Smooth muscle cell (in vitro differentiated cells): ENCODE measurements around the gene APBA2. TPM values are rescaled to one million over a fixed set of nuclear protein-coding genes. Genes with fewer than 3 reads are reported as not detected.

Experiments used
- DNase-seq: peaks from one replicate; lab custom pipeline; 2025; ENCODE audit not compliant: unreplicated experiment; lab: John Stamatoyannopoulos, UW
- H2AFZ ChIP-seq: fragments of 200-600 bp; sonication (generic); 2 replicates; pipeline ENCODE4 v1.6.0; 2016; ENCODE audit warnings: antibody characterized with exemption, low read depth, mild to moderate bottlenecking
- H3F3A ChIP-seq: fragments of 200-600 bp; sonication (generic); 2 replicates; pipeline ENCODE4 v1.6.0; 2017; ENCODE audit warnings: antibody characterized with exemption, low read depth
- H3K27ac ChIP-seq: fragments of 200-600 bp; sonication (generic); 2 replicates; pipeline ENCODE4 v1.5.1; 2016; ENCODE audit warnings: low read depth, mild to moderate bottlenecking
- H3K27me3 ChIP-seq: fragments of 200-600 bp; sonication (generic); 2 replicates; pipeline ENCODE4 v1.6.1; 2016; ENCODE audit warnings: low read depth, mild to moderate bottlenecking
- H3K36me3 ChIP-seq: fragments of 200-600 bp; sonication (generic); 2 replicates; pipeline ENCODE4 v1.5.1; 2016; ENCODE audit warnings: low read depth
- H3K4me1 ChIP-seq: fragments of 200-600 bp; sonication (generic); 2 replicates; pipeline ENCODE4 v1.5.1; 2016; ENCODE audit warnings: low read depth
- H3K4me2 ChIP-seq: fragments of 200-600 bp; sonication (generic); 2 replicates; pipeline ENCODE4 v1.6.0; 2016; ENCODE audit warnings: mild to moderate bottlenecking
- H3K4me3 ChIP-seq: fragments of 200-600 bp; sonication (generic); 2 replicates; pipeline ENCODE4 v1.5.1; 2016; ENCODE audit warnings: mild to moderate bottlenecking
- H3K79me2 ChIP-seq: fragments of 200-600 bp; sonication (generic); 2 replicates; pipeline ENCODE4 v1.6.0; 2016; ENCODE audit warnings: low read depth, mild to moderate bottlenecking
- H3K9ac ChIP-seq: fragments of 200-600 bp; sonication (generic); 2 replicates; pipeline ENCODE4 v1.6.0; 2016; ENCODE audit warnings: low read depth
- H3K9me3 ChIP-seq: fragments of 200-600 bp; sonication (generic); replicated peaks from 2 replicates; pipeline ENCODE4 v1.5.1; 2016; ENCODE audit warnings: low read depth
- H4K20me1 ChIP-seq: fragments of 200-600 bp; sonication (generic); 2 replicates; pipeline ENCODE4 v1.6.0; 2016; ENCODE audit warnings: low read depth
- CTCF ChIP-seq: fragments of 200-600 bp; sonication (generic); IDR thresholded peaks from 2 replicates; pipeline ENCODE4 v1.5.1; 2017; ENCODE audit warnings: borderline replicate concordance, mild to moderate bottlenecking, antibody characterized with exemption; ENCODE audit not compliant: insufficient read depth, poor library complexity, severe bottlenecking
- WGBS: methylation state at CpG from one replicate; pipeline ENCODE4 v1.1.7; 2016; ENCODE audit warnings: low lambda C conversion rate; 5-methylcytosine and 5-hydroxymethylcytosine counted together
- polyA plus RNA-seq: library from polyadenylated mRNA; unstranded; fragments of >200 nt; fragmentation: Nextera tagmentation; extraction: Ambion mirVana; gene quantifications from 2 replicates; pipeline ENCODE4 v1.2.1, GENCODE V29; 2016
- total RNA-seq: library from RNA; depleted of rRNA; stranded (reverse); fragments of >200 nt; gene quantifications from 2 replicates; pipeline ENCODE4 v1.2.3, GENCODE V29; 2014

Gene APBA2
- total and polyA plus RNA-seq, 2 experiments from 2014 or later, result 10.2 to 14.9 TPM

DNA sequence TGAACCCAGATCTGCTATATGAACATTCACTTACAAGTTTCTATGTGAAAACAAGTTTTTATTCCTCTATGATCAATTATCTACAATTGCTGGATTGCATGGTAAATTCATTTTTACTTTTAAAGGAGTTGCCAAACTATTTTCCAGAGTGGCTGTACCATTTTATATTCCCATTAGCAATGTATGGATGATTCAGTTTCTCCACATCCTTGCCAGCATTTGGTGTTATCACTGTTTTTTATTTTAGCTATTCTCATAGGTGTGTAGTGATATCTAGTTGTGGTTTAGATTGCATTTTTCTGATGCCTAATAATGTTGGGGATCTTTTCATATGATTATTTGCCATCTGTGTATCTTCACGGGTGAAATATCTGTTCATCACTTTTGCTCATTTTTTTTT, 78.3 kb downstream of the APBA2 start:
- no peaks in the 10 kb centered on the region for H3K9me3 ChIP-seq
- no peak overlapping the region for H3K4me2 ChIP-seq
- H3K4me3 ChIP-seq, result no peak overlapping the region
- no peaks in the 10 kb centered on the region for H3K36me3 ChIP-seq
- no peaks in the 10 kb centered on the region for H3K27me3 ChIP-seq
- H4K20me1 ChIP-seq, result no peaks in the 10 kb centered on the region
- peaks cover 5% of the 10 kb centered on the region for H3F3A ChIP-seq
- no peak overlapping the region for H3K27ac ChIP-seq
- H3K9ac ChIP-seq, result no peak overlapping the region
- 96% methylated on average over 1 of the region's 1 CpG for WGBS
- no peak for TF ChIP-seq CTCF
- no peaks in the 10 kb centered on the region for H3K79me2 ChIP-seq
- DNase-seq, result no peak
- H3K4me1 ChIP-seq, result peaks cover 4% of the 10 kb centered on the region
- no peak overlapping the region for H2AFZ ChIP-seq

- Histone ChIP-seq H3K9ac (no peak overlapping the region), H3K79me2 (no peaks in the 10 kb centered on the region), H3F3A (peaks cover 5% of the 10 kb centered on the region), H3K4me1 (peaks cover 7% of the 10 kb centered on the region), H4K20me1 (no peaks in the 10 kb centered on the region), H3K9me3 (no peaks in the 10 kb centered on the region), H3K27ac (peak overlapping the region; percentile 49), H3K4me3 (no peak overlapping the region), H2AFZ (no peak overlapping the region), H3K27me3 (no peaks in the 10 kb centered on the region), H3K36me3 (no peaks in the 10 kb centered on the region), H3K4me2 (no peak overlapping the region)
- no peak for DNase-seq
- TF ChIP-seq CTCF, result no peak
Measured at GRCh38 chr15:28967066-28967465, 81.3 kb downstream of the APBA2 start.

DNA sequence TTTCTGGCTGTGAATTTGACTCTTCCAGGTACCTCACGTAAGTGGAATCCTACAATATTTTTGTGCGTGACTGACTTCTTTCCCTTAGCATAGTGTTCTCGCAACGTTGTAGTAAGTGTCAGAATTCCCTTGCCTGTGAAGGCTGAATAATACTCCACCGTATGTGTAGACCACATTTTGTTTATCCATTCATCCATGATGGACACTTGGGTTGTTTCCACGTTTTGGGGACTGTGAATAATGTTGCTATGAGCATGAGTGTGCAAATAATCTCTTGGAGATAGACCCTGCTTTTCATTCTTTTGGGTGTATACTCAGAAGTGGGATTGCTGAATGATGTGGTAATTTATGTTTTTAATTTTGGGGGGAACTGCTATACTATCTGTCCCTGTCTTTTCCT, 82.2 kb downstream of the APBA2 start:
- WGBS, result 89% methylated on average over 6 of the region's 6 CpGs
- peaks cover 12% of the 10 kb centered on the region for H3K4me1 ChIP-seq
- no peak overlapping the region for H2AFZ ChIP-seq
- no peak for TF ChIP-seq CTCF
- H3K27me3 ChIP-seq, result no peaks in the 10 kb centered on the region
- H3K27ac ChIP-seq, result peak overlapping the region; percentile 56
- no peak overlapping the region for H3K9ac ChIP-seq
- peaks cover 5% of the 10 kb centered on the region for H3F3A ChIP-seq
- no peaks in the 10 kb centered on the region for H3K9me3 ChIP-seq
- no peaks in the 10 kb centered on the region for H3K36me3 ChIP-seq
- DNase-seq, result no peak
- no peak overlapping the region for H3K4me2 ChIP-seq
- no peak overlapping the region for H3K4me3 ChIP-seq
- no peaks in the 10 kb centered on the region for H3K79me2 ChIP-seq
- no peaks in the 10 kb centered on the region for H4K20me1 ChIP-seq

- H3K79me2 ChIP-seq, result no peaks in the 10 kb centered on the region
- no peaks in the 10 kb centered on the region for H3K27me3 ChIP-seq
- peaks cover 12% of the 10 kb centered on the region for H3K4me1 ChIP-seq
- no peak overlapping the region for H3K9ac ChIP-seq
- peaks cover 5% of the 10 kb centered on the region for H3F3A ChIP-seq
- DNase-seq, result no peak
- H4K20me1 ChIP-seq, result no peaks in the 10 kb centered on the region
- H3K4me2 ChIP-seq, result peak overlapping the region; percentile 70
- peak overlapping the region; percentile 59 for H3K27ac ChIP-seq
- no peaks in the 10 kb centered on the region for H3K9me3 ChIP-seq
- 88% methylated on average over 14 of the region's 14 CpGs for WGBS
- no peak overlapping the region for H3K4me3 ChIP-seq
- H3K36me3 ChIP-seq, result no peaks in the 10 kb centered on the region
- TF ChIP-seq CTCF, result no peak
- no peak overlapping the region for H2AFZ ChIP-seq
Measured at GRCh38 chr15:28969511-28970085, 83.8 kb downstream of the APBA2 start.
